NCI-H2196 (cell line): ENCODE results near the gene GALK1.
A peak's percentile ranks its signal among the peaks of the same experiment; 100 is the strongest.
"Not testable (repeated sequence)": the region's sequence is repeated elsewhere in the genome, so short reads cannot be mapped to it uniquely, and the experiment has no call there.

Experiments used
- DNase-seq: peaks from one replicate; lab custom pipeline; 2025; ENCODE audit not compliant: unreplicated experiment; lab: John Stamatoyannopoulos, UW

The GALK1 gene

DNA sequence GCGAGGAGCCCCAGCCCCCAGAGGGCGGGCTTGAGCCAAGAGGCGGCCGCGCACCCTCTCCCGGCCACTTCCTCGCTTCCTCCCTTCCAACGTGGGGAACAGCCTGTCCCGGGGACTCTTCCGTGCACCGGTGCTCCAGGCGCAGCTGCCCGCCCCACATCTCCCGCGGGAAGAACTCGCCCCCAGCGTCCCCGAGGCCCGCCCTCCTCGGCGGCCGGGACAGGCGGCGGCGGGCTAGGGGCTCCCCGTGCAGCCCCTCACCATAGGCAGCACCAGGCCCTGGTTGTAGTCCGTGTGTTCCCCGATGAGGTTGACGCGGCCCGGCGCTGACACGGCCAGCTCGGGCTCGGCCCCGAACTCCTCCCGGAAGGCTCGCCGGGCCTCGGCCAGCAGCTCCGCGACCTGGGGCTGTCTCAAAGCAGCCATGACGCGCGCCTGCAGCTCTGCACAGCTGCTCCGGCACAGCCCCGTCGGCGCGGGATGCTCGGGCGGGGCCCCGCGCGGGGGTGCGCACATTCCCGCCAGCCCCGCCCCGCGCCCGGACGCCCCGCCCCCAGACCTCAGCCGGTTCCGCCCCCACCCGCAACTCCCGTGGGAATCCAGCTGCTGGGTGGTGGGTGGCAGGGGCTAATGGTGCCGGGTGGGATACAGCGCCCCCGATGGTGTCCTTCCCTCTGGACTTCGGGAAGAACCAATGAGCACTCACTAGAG, at the start of gene GALK1:
GALK1 (minus strand) TSS at position 482 of the 711 bp plus-strand sequence; CDS start at position 426, 56 bp downstream.
- peak; percentile 80 for DNase-seq

DNA sequence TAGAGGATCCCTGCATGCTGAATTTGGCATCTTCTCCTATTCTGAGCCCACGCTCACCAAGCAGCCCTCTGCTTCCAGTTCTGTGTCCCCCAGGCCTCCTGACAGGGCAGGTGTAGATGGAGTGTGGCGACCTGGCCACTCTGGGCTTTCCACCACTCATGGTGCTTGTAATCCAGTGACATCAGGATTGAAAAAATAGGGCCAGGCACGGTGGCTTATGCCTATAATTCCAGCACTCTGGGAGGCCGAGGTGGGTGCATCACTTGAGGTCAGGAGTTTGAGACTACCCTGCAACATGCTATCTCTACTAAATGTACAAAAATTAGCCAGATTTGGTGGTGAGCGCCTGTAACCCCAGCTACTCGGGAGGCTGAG, 49.0 kb upstream of the GALK1 start:
- DNase-seq, result no peak

DNA sequence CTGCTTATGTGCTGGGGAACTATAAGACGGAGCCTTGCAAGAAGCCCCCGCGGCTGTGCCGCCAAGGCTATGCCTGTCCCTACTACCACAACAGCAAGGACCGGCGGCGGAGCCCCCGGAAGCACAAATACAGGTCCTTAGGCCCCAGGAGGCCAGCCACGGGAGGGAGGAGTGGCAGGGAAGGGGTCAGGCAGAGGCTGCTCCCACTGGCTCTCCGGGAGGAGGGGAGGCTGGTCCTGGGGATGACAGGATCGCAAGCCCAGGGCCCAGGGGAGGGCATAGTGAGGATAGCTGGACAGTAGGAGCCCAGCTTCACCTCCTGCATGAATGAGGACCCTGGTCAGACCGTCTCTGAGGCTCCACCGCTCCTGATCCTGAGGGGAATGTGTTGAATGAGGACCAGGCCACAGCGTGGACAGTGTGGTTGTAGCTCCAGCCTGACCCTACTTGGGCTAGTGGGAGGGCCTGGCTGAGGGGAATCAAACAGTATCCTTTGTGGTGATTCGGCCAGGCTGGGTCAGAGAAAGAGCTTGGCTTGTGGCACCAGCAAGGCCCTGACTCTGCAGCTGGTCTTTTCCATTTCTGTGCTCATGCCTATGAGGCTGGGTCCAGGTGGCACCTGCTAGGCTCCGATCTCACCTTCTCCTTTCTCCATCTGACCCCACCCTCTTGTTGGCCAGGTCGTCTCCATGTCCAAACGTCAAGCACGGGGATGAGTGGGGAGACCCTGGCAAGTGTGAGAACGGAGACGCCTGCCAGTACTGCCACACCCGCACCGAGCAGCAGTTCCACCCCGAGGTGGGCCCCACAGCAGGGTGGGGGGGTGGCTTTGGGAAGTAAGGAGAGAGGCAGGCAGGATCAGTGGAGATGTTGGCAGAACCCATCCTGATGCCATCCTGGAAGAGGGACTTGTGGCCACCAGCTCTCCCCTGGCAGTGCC, 48.4 kb upstream of the GALK1 start:
- no peak for DNase-seq

DNA sequence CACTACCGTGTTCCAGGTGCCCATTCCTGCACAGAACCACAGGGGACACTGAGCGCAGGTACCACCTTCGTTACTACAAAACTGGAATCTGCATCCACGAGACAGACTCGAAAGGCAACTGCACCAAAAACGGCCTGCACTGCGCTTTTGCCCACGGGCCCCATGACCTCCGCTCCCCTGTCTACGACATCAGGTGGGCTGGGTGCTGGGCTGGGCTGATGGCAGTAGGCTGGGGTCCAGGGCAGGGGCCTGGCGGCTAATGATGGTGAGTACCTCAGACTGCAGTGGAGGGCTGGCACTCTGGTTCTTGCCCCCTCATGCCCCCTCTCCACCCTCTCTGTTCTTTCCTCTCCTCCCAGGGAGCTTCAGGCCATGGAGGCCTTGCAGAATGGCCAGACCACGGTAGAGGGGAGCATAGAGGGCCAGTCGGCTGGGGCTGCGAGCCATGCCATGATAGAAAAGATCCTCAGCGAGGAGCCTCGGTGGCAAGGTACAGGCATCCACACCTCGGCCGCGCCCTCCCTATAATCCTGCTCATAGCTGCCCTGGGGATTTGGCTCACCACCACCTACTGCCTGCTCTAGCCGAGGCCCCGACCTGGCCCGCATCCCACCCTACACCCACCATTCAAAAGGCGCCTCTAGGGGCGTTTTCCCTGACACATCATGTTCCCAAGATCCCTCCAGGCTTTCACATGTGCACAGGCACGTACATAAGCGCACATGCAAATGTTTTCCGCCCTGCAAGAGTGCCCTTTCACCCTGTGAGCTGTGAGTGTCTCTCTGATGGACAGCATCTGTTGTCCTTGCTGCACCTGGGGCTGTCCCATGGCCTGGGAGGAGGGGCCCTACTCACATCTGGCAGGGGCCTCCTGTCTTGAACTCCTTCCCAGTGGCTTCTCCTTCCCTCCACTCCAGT, 47.4 kb upstream of the GALK1 start:
- DNase-seq, result no peak

DNA sequence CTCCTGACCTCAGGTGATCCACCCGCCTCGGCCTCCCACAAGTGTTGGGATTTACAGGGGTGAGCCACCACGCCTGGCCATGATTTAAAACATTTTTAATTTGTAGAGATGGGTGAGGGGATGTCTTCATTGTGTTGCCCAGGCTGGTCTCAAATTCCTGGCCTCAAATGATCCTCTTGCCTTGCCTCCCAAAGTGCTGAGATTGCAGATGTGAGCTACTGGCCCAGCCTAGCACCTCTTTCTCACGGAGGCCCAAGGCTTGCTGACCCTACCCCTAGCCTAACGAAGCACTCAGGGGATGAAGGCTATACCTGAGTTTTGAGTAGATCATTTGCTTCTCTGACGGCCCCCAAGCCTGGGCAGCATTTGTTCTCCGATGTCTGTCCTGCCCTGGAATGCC, 46.2 kb upstream of the GALK1 start:
- DNase-seq, result no peak

DNA sequence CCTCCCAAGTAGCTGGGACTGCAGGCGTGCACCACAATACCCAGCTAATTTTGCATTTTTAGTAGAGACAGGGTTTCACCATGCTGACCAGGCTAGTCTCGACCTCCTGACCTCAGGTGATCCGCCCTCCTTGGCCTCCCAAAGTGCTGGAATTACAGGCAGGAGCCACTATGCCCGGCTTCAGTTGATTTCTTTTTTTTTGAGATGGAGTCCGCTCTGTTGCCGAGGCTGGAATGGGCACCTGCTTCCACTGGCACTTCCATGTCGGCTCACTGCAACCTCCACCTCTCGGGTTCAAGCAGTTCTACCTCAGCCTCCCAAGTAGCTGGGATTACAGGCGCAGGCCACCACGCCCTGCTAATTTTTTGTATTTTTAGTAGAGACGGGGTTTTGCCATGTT, 45.8 kb upstream of the GALK1 start:
- DNase-seq, result not testable (repeated sequence)

DNA sequence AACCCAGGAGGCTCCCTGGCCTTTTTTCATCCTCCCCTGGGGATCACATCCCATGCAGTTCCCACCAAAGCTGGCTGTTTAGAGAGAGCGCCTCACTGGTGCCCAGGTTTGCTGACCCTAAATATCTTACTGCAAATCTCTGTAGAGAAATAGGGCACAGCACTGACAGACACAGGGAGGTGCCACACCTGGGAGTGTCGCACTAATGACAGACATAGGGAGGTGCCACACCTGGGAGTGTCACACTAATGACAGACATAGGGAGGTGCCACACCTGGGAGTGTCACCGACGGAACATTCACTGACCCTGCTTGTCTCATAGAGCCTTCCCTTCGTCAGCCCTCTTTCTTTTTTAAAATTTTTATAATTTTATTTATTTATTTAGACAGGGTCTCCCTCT, 45.2 kb upstream of the GALK1 start:
- no peak for DNase-seq

DNA sequence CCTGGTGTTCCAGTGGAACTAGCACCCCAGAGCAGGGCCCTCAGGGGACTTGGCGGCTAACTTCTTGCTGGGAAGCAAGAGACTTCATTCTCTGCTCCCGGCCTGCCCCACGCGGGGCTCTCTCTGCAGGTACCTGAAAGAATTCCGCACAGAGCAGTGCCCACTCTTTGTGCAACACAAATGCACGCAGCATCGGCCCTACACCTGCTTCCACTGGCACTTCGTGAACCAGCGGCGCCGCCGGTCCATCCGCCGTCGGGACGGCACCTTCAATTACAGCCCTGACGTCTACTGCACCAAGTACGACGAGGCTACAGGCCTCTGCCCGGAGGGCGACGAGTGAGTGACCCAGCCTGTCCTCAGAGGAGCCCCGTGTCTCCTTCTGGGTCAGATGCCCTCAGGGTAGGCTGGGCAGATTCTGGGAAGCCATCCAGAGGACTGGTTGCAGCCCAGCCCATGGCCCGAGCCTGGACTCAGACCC, 44.7 kb upstream of the GALK1 start:
- DNase-seq, result no peak

DNA sequence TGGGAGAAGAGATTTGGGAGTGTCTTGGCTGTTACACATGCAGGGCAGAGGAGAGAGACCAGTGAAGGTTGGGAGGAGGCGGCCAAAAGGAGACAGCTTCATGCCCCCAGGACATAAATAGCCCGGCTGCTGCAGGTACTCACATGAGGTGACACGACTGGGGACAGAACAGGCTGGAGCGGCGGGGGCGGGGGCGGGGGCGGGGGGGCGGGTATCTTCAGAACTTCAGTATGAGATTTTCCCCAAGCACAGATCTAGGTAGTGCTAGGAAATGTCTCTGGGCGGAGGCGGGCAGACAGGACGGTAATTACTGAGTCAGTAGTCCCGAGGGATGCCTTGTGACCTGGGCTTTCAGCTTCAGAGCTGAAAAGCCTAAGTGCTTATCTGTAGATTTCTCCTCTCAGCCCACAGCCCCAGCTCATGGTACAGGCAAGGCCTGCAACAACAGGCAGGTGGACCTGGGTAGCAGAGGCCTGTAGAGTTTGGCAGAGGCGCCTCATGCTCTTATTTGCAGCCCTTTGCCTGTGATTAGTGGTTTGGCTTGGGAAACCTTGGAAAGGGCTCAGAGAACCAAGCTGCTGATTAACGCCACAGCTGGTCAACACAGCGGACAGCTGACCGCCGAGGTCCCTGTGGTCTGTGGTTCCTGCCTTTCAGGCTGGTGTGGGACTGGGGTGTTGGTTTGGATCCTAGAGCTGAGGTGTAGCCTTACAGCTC, 44.1 kb upstream of the GALK1 start:
- no peak for DNase-seq

DNA sequence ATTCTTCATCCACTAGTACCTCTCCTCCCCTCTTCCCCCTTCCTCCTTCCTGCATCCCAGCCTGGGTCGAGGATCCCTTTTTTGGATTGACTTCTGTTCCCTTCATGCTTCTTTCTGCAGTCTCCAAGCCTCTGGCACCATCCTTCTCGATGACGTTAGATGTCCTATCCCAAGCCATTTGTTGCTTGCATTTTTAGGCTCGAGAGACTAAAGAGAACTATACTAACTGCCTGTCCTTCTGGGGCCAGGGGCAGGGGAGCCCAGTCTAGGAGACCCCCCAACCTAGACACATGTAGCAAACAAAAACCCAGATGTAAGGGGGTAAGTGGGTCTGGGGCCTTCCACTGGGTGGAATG, 43.5 kb upstream of the GALK1 start:
- DNase-seq, result no peak

DNA sequence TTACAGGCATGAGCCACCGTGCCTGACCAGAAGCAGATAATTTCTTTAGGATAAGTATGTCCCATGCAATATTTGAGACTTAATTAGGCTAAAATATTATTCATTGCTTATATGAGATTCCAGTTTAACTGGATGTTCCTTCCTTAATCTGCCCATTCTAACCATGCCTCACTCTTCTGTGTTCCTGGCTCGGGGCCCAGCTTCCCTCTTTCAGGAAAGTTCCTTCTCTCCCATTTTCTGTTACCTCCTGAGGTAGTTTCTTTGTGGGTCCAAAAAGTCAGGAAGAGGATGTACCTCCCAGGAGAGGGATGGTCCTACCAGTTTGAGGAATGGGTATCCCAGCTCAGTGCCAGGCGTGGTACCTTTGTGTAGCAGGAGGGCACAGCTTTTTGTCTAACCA, 42.9 kb upstream of the GALK1 start:
- DNase-seq, result no peak

DNA sequence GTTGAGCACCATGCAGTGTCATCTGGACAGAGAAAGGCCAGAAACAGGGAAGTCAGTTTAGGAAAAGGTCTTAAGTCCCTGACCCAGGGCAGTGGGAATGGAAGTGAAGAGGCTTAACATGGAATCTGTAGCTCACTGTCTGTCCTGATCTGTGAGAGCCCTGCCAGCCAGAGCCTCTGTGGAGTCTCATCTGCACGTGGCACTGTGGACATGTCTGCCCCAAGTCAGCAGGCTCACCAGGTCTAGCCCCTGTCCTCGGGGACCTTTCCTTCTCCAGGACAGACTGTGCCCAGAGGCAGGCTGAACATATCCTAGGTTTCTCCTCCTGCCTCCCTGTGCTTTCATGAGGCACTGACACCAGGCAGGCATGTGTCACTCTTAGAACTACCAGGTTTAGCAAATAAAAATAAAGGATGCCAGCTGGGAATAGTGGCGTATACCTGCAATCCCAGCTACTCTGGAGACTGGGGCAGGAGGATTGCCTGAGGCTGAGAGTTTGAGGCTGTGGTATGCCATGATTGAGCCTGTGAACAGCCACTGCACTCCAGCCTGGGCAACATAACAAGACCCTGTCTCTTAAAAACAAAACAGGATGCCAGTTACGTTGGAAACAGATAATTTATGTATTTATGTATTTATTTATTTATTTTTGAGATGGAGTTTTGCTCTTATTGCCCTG, 42.0 kb upstream of the GALK1 start:
- DNase-seq, result no peak

DNA sequence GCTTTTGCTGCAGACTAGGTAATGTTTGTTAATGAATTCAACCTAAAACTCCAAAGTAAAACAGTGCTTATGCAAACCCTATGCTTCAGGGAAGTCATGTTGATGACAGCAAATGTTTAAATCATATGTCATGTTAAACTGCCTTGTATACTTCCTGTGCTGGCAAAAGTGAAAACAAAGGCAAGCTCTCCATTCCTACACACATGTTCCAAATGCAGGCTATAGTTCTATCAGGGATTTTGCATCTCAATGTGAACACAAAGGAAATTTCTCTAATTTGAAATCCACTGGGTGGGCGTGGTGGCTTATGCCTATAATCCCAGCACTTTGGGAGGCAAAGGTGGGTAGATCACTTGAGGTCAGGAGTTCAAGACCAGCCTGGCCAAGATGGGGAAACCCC, 38.9 kb upstream of the GALK1 start:
- DNase-seq, result no peak

DNA sequence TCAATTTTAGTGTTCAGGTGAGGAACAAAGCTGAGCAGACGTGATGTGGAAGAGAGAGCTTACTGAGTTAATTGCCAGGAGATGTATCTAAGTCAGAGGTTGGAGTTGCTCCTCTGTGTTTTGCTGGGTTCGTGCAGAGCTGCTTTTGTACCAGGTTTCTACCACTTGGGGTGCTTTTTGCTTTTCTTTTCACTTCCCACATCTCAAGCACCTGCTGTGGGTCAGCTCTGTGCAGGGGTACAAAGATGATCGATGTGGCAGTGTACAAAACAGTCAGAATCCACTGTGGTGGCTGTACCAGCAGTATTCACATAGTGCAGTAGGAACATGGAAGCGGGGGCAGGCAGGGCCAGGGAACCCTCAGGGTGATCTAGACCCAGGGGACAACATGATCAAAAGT, 34.4 kb upstream of the GALK1 start:
- no peak for DNase-seq

DNA sequence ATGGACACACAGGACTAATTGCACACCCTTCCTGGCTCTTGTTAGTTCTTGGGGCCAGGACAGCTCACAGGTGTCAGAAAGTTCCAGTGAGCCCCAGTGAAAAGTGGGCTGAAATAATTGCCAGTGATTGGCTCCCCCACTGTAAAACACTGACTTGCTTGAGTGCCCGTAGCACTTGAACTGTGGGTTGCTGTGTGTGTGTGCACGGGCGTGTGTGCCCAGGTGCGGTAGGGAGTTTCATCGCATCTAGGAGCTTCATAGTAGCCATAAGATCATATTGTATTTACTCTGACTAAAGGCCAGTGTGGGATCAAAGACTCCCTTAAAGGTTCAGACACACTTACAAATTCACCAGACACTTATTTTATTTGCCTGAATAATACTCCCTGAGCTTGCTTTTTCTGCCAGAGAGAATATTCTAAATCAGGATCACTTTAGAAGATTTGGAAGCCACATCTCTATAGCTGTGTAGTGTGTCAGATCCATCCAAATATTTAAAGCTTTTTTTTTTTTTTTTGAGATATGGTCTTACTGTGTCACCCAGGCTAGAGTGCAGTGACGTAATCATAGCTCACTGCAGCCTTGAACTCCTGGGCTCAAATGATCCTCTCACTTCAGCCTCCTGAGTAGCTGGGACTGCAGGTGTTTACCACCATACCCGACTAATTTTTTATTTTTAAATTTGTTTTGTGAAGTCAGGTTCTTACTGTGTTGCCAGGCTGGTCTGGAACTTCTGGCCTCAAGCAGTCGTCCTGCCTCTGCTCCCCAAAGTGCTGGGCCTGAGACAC, 31.0 kb upstream of the GALK1 start:
- no peak for DNase-seq

DNA sequence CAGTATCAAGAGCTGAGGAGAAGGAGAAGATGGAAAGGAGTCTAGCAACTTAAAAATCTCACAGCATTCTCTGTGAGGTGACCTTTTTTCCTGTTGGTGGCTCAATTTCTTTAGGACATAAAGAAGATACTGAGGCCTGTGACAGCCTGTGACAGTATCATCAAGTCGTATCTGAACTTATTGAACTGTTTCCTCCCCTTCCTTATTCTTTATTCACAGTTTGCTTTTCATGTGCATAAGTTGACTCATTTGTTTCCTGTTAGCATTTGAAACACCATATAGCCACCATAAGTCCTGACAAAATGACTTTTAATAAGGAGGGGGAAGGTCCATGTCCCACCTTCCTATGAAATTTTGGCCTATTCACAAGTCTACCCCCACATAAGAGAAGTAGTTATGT, 28.5 kb upstream of the GALK1 start:
- no peak for DNase-seq

DNA sequence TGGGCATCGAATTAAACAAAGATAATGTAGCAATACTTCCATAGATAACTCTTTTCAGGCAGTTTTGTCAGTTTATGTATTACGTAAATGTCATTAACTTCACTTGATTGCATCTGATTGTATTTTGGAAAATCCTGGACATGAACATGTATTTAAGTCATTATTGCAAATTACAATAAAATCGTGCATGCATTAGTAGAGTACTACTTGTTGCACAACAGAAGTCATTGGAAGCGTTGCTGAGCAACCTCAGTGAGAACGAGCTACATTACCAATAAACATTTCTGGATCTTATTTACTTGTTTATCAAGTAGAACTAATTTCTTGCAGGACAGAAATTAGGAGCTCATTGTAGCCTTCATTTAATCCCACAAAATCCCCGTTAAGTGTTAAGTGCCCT, 26.3 kb upstream of the GALK1 start:
- DNase-seq, result no peak

DNA sequence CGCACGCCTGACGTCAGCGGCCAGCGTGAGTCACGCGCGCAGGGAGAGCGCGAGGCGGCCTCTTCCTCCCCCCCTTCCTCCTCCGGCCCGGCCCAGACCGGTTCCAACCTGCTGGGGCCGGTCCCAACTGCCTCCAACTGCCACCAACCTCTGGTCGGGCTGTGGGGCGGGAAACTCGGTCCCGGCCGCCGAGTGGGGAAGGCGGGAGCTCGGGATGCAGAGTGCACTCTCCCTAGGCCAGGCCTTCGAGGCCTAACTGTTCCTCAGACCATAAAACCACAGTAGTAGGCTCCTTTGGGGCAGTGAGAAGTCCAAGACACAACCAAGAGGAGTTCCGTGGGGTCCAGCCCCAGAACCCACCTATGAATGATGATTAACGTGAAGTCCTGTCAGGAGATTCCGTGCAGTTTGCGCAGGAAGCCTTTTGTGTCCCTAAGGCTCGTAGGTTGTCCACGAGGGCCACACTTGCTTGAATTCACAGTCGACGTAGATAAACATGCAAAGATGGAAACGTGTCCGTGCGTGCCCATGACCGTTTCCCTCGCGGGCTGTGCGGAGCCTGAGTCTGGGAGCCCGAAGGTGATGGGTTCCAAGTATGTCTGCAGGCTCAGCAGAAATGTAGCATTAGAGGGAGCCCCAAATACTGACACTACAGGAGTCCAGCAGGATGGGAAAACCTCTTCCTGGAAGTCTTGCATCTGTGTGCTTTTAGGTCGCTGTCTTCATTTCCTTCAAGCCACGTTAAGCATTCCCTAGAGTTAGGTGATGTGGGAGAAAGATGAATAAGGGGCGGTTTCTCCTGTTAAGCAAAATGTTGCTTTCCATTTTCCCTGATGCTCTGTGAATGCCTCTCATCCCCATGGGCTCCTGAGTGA, 20.3 kb upstream of the GALK1 start:
- peak; percentile 99 for DNase-seq
